Measurements from ENCODE around the gene C17orf107. TPM values are rescaled to one million over a fixed set of nuclear protein-coding genes. Genes with fewer than 3 reads are reported as not detected.
A peak's percentile ranks its signal among the peaks of the same experiment; 100 is the strongest.

Gene C17orf107
- total and polyA plus RNA-seq, 9 of the 15 experiments (the other 6 are each of a cell fraction or from before 2014, with no cell fraction given): 0.05 to 0.29 (median 0.07) TPM; not detected in 4

DNA sequence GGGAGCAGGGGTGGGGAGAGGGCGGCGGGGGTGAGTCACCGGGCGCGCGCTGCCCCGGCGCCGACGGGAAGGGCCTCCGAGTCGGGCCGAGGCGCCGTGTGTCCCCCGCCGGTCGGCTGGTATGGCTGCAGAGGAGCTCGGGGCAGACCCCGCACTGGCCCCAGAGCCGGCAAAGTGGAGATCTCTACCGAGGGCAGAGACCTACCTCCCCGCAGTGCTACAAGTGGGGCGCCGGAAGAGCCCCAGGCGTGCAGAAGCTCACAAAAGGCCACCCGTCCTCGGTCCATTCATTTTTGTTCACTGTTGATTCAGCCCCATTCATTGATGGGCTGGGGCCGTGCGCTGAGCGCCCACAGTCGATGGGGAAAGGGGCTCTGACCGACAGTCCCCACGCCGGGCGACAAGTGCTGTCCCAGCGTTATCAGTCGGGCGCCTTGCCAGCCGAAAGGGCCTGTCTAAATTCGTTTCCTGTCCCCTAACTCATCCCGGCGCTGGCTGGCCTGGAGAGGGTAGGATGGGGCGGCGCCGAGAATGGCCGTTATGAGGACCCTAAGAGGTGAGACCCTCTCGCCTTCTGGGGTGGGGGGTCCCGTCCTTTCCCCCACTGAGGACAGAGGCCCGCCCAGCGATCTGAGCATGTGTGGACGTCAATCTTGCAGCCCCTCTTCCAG is 50.9 kb downstream of the C17orf107 start (continued):
- TF ChIP-seq FOXM1 (IDR thresholded peaks at IDR 0.05; ENCODE audit: low read depth) (no peak), FOXM1 (CRISPR knock-in tag; IDR thresholded peaks at IDR 0.05; ENCODE audit: low read depth) (0 out of 2 replicates have a peak, but pooled peaks have one; percentile 38), KAT7 (CRISPR knock-in tag; IDR thresholded peaks at IDR 0.05; ENCODE audit: borderline replicate concordance) (0 out of 2 replicates have a peak, but pooled peaks have one; percentile 35), ZBED1 (IDR thresholded peaks at IDR 0.05) (no peak), MEIS2 (IDR thresholded peaks at IDR 0.05; ENCODE audit: partially characterized antibody) (peak; percentile 45), ZEB2 (IDR thresholded peaks at IDR 0.05) (no peak), ZFX (CRISPR knock-in tag; IDR thresholded peaks at IDR 0.05) (peak; percentile 80), RBBP5 (IDR thresholded peaks at IDR 0.05; ENCODE audit: borderline replicate concordance, insufficient read depth, low read length, poor library complexity, severe bottlenecking) (peak; percentile 27), SIN3A (IDR thresholded peaks at IDR 0.05; ENCODE audit: borderline replicate concordance in 2 of 2, control insufficient read depth in 1 of 2, low read depth in 2 of 2, low read length in 2 of 2) (peak in 1 of 2 experiments; percentile 3; a peak in 1 of 4 replicates), PHF8 (IDR thresholded peaks at IDR 0.05; ENCODE audit: borderline replicate concordance, low read length) (peak; percentile 56; the same call in 1 of the 2 replicates), JUND (IDR thresholded peaks at IDR 0.05; ENCODE audit: borderline replicate concordance, low read depth, low read length) (no peak), JUND (tag; IDR thresholded peaks at IDR 0.05; ENCODE audit: borderline replicate concordance, low read depth, low read length) (peak; percentile 20; the same call in 1 of the 3 replicates), SMARCE1 (IDR thresholded peaks at IDR 0.05) (peak; percentile 51; the same call in 1 of the 2 replicates), ARID1B (IDR thresholded peaks at IDR 0.05) (peak; percentile 44), DPF2 (IDR thresholded peaks at IDR 0.05) (0 out of 2 replicates have a peak, but pooled peaks have one; percentile 47)
